ACHN (cell line): ENCODE results near the gene KIF6.

Source experiments
- DNase-seq: peaks from one replicate; pipeline ENCODE4 v3.0.0-alpha.2; 2015
- in situ Hi-C: cut with HindIII; loops from 2 replicates; pipeline ENCODE4 v1.10.0; 2017; ENCODE audit warnings: low sequenced_read_pairs, low pct_ligation_motif_present, low pct_unique_long_range_greater_than_20kb

Gene KIF6

DNA sequence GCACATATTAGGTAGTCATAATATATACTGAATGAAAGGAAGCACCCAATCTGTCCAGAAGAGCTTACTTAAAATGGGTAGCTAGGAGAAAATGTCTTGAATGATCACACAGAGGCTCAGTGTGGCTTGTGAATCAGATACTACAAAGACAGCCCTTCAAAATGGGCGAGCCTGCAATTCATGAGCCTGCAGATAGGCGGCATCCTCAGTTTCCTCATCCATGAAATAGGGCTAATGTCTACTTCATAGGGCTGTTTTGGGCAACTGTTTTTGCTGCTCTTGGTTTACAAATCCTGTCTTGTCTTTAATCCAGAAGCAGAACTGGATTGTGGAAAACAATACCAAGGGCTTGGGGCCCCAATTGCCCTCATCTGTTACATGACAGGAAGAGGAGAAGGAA lies 273.4 kb downstream of the KIF6 start:
- DNase-seq: peak; percentile 8
- in situ Hi-C loops: no loop called here

DNA sequence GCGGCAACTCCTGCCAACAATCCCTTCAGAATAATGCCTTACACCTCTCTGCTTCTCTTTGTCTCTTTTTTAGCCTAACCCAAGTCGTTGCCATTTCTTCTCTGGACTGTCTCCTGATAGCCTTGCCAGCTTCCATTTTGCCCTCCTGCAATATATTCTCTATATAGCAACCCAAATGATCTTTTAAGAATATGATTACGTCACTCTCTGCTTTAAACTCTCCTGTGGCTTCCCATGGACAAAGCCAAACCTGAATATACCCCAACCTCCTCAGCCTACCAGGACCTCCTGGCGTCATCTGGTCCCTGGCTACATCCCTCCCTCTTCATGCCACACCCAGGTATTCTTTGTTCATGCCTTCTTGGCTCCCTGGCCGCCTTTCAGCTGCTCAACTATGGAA lies 276.2 kb downstream of the KIF6 start:
- in situ Hi-C loops: no loop called here
- no peak for DNase-seq

DNA sequence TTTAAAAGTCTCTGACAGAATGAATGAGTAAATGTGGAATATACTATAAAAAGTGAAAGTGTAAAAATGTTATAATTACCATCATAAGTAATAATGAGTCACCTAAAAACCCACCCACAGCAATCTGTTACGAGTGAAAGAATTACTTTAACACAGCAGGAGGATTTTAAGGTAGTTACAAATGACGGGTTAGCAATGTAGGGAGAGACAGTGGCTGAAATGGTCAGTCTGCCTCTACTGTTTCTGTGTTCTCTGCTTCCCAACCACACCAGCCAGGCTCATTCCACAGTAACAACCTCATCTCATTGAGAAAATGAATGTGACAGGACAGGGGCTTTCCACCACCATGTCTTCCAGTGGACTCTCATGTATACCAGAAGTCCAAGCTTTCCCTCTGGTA lies 278.3 kb downstream of the KIF6 start:
- in situ Hi-C loops: no loop called here
- no peak for DNase-seq

DNA sequence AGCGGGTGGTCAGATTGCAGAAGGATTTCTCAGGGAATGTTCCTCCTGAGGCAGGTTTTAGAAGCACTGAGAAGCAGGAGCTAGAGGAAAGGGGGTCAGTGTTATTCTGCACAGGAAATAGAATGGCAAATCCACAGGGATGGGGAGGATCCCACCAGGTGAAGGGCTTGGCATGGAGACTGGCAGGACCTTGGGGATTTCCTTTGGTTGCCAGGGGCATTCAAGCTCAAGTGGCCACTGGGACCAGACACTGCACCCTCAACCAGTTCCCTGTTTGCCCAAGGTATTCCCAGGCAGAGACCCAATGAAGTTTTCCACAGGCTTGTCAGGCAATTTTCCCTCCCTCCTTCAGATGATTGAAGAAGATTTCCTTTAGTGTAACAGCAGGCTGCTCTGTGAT lies 279.5 kb downstream of the KIF6 start:
- in situ Hi-C loops: no loop called here
- DNase-seq: no peak

DNA sequence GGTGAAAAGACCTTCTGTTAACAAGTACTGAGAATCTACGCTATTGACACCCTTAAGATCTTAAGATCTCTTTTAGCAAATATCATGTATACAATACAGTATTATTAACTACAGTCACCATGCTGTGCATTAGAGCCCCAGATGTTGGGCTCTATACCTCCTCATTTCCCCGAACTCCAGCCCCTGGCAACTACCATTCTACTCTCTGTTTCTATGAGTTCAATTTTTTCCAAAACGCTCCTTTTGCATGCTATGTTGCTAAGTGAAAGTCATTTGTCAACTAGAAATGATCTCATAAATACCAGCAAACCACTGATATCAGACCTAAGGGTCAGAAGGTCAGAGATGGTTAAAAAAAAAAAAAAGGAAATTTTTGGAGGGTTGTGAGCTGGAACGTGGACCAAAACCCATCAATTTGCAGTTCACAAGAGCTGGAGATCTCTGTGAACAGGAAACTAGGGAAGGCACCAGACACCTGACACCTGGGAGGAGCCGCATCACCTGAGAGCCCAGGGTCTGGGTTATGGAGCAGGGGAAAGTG lies 280.7 kb downstream of the KIF6 start:
- in situ Hi-C loops: no loop called here
- no peak for DNase-seq

DNA sequence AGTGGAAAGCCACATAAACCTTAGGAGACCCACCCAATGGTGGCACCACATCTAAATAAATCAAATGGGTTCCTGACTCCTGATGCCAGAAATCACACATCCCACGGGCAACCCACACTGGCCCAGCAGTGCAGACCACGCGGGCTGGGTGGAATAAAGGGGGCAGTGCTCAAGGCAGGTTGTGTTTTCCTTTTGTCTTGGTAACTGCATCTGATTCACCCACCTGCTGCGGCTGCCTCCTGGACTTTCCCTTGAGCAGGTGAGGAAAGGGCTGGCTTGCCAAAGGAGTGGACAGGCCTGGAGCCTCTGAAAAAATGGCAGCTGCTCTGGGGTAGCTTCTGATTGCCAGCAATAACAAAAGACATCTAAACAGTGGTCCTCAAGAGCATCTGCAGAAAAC lies 283.2 kb downstream of the KIF6 start:
- DNase-seq: no peak
- in situ Hi-C loops: no loop called here

DNA sequence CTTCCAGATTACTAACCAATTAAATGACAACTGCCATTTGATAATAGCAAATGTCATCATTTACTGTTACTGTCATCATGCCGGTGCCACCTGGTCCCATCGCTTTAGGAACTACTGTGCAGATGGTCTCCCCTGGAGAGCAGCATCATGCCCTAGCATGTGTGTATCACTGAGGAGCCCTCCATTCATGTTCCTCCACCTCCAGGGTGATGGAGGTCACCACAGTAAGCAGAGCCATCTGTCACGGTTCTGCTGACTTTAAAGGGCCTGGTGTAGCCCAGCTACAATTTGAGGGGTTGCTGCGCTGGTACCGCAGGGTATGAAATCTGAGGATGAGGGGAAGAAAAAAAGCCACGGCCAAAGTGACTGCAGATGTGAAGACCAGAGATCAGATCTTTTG lies 283.9 kb downstream of the KIF6 start:
- no peak for DNase-seq
- in situ Hi-C loops: no loop called here

DNA sequence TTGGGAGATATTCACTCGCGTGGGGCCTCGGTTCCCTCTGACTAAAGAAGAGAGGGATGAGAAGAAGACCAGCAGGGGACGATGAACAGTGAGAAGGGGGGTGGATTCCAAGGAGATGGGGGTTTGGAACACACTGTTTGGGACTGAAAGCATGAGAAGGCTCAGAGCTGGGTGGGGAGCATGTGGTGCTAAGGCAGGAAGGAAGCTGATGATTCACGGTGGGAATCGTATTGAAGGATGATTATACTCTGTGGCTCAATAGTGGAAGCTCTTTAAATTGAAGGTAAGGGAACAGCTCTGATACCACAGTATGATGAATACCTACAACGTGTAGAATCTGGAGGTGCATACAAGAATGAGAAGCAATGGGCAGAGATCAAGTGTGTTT lies 285.2 kb downstream of the KIF6 start:
- in situ Hi-C loops: no loop called here
- no peak for DNase-seq

DNA sequence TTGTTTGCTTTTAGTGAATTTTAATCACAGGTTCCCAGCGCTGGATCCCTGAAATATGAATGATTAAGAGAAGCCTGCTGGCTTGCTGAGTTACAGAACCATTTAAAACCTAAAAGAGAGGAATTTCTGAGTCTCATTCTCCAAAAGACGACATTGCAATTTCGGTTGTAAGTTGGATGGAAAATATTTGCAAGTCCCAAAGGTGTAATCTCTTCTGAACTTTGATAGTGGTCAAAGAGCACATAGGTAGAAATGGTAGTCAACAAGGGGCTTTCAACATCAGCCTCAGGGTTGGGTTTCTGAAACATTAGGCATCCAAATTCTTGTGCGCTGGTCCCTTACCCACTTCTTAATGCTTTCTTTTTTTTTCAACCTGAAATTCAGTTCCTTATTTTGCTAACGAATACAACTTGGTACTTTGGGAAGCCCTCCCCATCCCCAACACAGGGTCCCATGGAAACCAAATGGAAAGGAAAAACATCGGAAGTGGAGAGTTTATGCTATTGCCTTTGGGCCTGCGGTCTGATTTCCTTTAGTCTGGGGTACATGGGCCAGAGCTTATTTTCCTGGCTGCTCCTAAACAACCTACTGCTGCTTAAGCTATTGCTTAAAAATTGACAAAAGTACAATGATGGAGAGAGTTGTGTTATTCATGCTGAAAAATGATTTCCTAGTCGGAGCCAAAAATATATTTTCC lies 285.7 kb downstream of the KIF6 start:
- no peak for DNase-seq
- in situ Hi-C loops: no loop called here

DNA sequence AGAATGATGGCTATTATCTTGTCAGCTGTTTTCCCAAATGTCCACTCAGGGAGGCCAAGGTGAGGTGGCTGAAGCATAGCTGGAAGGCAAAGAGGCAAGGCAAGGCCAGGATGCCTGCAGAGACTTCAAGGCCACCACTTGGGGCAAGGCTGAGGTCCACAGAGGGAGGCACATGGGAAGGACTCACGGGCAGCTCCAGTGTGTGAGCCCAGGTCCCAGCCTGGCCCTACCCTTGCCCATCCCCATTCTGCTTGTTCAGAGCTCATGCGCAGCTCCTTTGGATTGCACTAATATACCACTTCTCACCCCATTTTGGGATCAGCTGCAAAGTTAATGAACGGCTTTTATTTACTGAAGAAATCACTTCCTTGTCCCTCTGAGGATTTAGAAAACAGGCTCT lies 291.6 kb downstream of the KIF6 start:
- no peak for DNase-seq
- in situ Hi-C loops: no loop called here

DNA sequence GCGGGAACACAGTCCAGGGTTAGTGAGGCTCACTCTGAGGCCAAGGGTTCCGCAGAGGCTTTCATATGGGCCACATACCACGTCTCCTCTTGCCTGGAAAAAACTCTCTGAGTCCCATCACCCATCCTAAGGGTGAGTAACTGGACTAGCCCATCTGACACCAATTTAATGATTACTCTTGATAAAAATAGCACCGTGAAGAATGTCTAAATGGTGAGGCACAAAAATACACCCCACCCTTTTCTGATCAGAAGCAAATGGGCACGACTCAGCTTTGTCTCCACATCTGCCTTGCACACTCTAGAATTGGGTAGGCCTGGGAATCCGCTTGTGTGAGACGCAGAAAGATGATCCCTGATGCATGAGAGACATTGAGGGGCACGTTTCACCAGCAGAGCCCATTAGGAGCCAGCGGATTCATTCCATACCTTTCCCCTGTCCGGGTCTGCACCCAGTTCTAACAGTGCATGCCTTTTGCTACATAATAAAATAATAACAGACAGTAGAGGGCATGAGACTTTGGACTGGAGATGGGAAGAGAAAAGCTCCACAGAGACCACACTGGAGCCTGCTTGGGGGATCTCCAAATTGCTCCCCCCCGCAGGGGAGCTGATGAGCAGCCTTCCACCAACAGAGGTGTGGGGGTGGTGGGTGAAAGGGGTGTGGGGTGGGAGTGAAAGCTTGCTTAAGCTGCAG lies 292.7 kb downstream of the KIF6 start:
- DNase-seq: no peak
- in situ Hi-C loops: no loop called here

DNA sequence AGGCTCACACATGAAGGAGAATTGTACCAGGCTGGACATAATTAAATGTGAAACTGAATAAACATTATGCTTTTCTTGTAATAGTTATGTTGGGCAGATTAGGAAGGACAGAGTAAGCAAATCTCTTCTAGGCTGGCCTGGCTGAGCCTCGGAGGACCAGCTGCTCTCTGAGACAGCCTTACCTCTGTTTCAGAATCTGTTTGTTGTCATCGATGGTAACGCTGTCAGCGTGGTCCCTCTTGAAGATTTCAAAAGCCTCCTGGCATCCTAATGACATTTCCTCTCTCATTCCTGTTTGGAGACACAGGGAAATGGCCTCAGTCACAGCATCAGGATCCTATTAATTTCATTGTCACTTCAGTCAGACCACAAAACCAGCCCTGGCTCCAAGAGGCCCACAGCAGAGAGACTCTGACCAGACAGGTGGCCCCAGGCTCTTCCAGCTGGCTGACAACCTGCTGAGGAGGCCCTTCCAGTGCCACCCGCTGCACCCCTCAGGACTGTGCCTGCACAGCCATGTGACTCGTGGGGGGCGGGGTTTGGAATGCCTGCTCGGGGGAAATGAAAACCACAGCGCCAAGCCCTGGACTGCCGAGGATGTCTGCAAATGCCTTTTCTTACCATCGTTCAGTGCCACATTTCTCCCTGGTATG lies 294.2 kb downstream of the KIF6 start:
- DNase-seq: no peak
- in situ Hi-C loops: no loop called here

DNA sequence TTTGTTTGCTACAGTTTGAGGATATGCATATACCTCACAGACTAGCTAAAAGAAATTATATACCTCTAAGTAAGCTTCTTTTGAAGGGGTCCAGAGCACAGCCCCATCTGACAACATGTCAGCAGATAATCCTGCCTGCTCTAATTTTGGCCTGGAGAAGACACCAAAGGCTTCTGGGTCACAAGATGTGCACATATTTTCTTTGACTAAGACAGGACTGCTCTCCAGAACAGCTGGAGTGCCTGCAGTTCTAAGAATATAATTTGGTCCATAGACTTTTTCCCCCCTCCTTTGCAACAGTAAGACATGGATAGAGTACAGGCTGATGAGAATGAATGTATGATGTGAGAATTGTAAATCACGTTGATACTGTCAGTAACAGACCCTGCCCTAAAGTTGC lies 294.8 kb downstream of the KIF6 start:
- no peak for DNase-seq
- in situ Hi-C loops: no loop called here

DNA sequence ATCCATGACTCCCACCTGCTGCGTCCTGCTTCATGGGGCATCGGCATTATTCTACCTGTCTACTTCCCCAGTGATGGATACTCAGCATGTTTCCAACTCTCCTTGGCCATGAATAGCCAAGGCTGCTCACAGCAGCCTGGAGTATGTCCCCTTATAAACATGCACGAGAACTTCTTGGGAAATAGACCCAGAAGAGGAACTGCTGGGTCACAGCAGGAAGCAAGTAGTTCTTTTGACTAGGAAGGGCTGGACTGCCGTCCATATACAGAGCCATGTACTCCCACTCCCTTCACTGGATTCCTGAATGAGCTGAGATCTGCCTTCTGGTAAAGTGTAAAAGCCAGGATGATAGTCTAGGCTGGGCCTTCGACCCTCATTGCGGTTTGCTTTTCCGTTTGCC lies 296.4 kb downstream of the KIF6 start:
- no peak for DNase-seq
- in situ Hi-C loops: no loop called here

DNA sequence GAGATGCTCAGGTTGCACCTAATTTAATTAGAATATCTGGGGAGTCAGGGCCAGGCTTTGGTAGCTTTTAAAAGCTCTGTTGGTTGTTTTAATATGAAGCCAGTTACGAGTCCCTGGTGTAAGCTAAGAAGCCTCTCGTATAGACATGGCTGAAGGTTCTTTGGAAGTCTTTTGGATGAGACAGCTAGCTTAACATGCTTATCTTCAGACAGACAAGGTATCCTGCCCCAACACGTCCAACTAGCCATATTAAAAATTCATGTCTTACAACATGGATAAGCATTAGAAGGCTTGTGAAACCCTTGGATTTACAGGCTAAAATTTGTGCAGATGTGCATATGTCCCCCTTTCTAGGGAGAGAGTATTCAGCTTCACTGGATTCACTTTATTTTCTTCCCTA lies 297.1 kb downstream of the KIF6 start:
- in situ Hi-C loops: no loop called here
- no peak for DNase-seq

DNA sequence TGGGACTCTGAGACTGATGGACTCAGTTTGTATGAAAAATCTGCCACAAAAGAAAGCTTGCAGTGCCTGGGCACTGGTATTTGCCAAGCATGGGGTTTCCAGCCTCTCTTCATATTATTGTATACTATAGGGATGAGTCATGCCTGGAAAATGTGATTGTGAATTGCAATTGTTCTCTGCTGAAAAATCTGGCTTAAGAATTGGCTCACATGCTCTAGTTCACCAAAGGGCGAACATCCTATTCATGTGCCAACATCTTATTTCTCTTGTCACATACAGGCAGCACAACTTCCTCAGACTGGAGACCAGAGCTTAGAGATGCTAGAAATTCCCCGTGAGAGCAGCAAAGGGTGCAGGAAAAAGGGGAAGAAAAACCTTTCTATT lies 299.1 kb downstream of the KIF6 start:
- no peak for DNase-seq
- in situ Hi-C loops: no loop called here

DNA sequence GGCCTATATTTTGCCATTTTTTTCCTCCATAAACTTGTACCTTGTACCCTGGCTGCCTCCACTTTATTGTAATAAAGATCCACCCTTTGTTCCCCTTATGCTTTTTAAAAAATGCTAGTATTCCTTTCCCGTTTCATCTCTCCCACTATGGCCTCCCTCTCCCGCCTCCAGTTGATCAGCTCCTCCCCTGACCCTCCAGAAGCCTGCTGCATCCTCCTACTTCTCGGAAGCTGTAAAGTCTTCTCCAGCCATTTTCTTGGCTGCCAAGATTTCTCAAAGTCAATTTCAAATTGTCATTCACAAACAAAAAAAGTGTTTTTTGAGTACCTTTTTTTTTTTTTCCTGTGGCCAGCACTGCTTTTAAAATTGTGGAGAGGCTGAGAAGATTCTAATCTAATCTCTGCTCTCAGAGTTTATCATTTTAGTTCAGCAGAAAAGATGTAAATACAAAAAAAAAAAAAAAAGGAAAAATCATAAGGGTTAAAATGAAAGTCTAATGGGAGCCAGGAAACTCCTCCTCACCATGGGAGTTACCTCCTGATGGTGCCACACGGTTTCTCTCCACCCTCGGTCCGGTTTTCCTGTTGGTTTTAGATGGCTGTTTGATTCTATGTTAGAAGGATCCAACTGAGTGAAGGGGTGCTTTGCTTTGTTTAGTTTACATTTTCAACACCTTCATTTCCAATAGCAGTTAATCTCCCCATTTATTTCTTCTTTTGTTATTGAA lies 299.7 kb downstream of the KIF6 start:
- DNase-seq: no peak
- in situ Hi-C loops: no loop called here

DNA sequence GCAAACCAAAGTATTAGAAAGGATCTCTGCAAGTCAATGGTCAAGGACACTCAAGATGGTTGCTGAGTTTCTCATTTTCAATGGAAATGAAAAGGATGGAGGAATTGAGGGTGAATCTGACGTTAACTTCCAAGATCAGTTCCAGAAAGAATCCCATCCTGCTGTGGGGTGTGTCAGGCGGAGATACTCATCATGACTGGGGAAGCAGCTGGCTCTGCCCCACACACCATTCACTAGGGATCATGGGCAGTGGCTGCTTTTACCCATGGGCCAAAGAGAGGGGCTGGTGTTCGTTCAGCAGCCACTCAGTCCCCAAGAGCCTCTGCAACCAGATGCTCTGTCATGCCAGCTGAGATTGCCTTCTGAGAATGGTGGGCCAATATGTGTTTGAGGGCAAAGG lies 300.4 kb downstream of the KIF6 start:
- DNase-seq: no peak
- in situ Hi-C loops: no loop called here

DNA sequence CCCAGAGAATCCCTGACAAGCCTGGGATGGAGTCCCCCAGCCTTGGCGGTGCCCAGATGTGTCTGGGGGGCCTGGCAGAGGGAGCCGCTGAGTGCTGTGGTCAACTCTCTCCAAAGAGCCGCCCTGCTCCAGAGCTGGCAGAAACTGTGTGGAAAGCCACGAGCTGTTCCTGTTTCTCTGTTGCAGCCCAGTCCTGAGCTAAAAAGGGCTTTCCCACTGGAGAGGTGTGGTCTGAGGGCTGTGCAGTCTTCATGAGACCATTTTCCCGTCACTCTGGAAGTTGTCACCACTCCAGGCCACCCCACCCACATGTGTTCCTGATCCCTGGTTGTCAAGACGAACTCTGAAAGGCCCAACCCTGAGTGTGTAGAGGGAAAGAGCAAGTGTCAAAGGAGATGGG lies 303.0 kb downstream of the KIF6 start:
- in situ Hi-C loops: no loop called here
- no peak for DNase-seq
